ENCODE measurements around the gene MYO9B. TPM values are rescaled to one million over a fixed set of nuclear protein-coding genes. Genes with fewer than 3 reads are reported as not detected.
A peak's percentile ranks its signal among the peaks of the same experiment; 100 is the strongest.

MYO9B gene, protein sequence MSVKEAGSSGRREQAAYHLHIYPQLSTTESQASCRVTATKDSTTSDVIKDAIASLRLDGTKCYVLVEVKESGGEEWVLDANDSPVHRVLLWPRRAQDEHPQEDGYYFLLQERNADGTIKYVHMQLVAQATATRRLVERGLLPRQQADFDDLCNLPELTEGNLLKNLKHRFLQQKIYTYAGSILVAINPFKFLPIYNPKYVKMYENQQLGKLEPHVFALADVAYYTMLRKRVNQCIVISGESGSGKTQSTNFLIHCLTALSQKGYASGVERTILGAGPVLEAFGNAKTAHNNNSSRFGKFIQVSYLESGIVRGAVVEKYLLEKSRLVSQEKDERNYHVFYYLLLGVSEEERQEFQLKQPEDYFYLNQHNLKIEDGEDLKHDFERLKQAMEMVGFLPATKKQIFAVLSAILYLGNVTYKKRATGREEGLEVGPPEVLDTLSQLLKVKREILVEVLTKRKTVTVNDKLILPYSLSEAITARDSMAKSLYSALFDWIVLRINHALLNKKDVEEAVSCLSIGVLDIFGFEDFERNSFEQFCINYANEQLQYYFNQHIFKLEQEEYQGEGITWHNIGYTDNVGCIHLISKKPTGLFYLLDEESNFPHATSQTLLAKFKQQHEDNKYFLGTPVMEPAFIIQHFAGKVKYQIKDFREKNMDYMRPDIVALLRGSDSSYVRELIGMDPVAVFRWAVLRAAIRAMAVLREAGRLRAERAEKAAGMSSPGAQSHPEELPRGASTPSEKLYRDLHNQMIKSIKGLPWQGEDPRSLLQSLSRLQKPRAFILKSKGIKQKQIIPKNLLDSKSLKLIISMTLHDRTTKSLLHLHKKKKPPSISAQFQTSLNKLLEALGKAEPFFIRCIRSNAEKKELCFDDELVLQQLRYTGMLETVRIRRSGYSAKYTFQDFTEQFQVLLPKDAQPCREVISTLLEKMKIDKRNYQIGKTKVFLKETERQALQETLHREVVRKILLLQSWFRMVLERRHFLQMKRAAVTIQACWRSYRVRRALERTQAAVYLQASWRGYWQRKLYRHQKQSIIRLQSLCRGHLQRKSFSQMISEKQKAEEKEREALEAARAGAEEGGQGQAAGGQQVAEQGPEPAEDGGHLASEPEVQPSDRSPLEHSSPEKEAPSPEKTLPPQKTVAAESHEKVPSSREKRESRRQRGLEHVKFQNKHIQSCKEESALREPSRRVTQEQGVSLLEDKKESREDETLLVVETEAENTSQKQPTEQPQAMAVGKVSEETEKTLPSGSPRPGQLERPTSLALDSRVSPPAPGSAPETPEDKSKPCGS (N-terminal part only)
- 134 and 137 TPM in 2 replicates for total RNA-seq

- no peaks in the 10 kb centered on the region for H3K9me3 Mint-ChIP-seq
- H3K4me3 Mint-ChIP-seq: peak within 1 kb of the TSS; percentile 99
- peak within 1 kb of the TSS; percentile 97 for H3K27ac Mint-ChIP-seq
- intact Hi-C loops (cut with micrococcal nuclease): loop anchor here (1.0 to 5.0 kb wide), 11 partner anchors 8 to 1077 kb away; partner anchors contain the start of genes BABAM1, MED26, OCEL1 and PIK3R2
- no peaks in the 10 kb centered on the region for H3K27me3 Mint-ChIP-seq (ENCODE audit: insufficient read depth)
- H3K36me3 Mint-ChIP-seq (ENCODE audit: low read depth): peaks cover 20% of the 10 kb centered on the region
- peak; percentile 99 for DNase-seq (ENCODE audit: low spot score)
- peaks cover 66% of the 10 kb centered on the region for H3K4me1 Mint-ChIP-seq (ENCODE audit: low read depth)
These were observed at the start of gene MYO9B, which contains the start of gene HAUS8 for GRCh38 chr19:17075035-17075863. TSS of gene MYO9B (plus strand) at chr19:17075777. CDS start at chr19:17101718, 25,941 bp downstream. TSS of gene HAUS8 (minus strand) at chr19:17075452. CDS start at chr19:17075422, 30 bp downstream.

DNA sequence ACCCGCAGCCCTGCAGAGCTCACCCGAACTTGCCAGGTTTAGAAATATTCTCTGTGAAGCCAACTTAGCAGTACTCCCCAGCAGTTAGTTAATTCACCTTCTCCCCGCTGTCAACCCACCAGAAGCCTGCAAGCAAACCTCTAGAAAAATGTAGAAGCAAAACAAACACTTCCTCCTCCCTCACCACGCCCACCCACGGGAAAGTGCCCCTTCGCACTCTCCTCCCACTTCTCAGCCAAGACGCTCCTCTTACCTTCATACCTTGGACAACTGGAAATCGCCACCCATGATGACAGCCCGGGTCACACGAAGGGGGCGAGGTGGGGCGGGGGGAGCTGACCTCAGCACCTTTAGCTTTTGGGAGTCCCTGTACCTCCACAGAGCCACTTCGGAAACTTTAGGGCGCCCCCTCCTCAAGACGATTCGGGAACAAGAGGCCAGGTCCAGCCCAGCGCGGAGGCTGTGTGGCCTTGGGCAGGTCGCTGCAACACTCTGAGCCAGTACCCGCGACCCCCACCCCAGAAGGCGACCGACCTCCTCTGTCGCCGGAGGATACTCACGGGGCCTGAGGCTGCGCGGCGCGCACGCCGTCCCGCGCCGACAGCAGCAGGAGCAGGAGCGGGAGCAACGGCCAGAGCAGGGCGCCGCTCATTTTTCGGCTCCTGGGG, 49.5 kb upstream of the MYO9B start:
- no peak for DNase-seq (ENCODE audit: low spot score)
- peaks cover 45% of the 10 kb centered on the region for H3K27me3 Mint-ChIP-seq (ENCODE audit: insufficient read depth)
- H3K4me1 Mint-ChIP-seq (ENCODE audit: low read depth): peaks cover 7% of the 10 kb centered on the region
- intact Hi-C loops (cut with micrococcal nuclease): no loop called here
- H3K27ac Mint-ChIP-seq: no peak overlapping the region
- no peaks in the 10 kb centered on the region for H3K36me3 Mint-ChIP-seq (ENCODE audit: low read depth)
- no peaks in the 10 kb centered on the region for H3K9me3 Mint-ChIP-seq
- H3K4me3 Mint-ChIP-seq: no peak overlapping the region

DNA sequence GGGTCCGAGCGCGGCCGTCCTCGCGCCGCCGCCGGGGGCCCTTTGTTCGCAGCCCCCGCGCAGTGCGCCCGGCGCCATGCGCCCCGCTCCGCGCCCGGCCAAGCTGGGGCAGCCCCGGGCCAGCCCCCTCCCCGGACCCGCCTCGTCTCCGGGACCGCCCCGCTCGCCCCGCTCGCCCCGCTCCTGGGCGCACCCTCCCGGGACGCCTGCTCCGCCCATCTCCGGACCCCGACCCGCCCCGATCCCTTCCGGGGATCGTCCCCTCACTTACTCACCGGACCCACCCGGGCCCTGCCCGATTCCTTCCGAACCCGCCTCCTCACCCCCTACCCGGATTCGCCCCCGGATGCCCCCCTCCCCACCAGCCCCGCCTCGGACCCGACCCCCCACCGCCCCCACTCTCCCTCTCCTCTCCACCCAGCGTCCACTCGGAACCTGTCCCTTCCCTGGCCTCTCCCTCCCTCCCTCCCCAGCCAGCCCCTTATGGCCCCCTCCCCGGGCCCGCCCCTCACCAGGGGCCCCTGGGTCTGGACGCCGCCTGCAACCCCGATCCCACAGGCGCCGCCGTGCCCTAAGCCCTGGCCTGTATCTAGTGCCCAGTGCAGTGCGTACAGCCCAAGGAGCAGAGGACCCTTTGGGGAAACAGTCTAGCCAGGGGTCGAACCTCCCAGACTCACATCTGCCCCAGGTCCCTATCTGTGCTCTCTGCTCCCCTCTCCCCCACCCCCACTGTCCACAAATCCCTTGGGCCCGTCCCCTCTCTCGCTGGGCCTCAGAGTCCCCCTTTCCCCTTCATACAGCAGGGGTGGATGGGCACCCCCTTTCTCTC, 48.7 kb upstream of the MYO9B start, which contains the start of gene CPAMD8:
Gene CPAMD8 (minus strand): TSS at position 105 of the 829 bp plus-strand sequence. CDS start 168 bp downstream, outside the sequence.
- intact Hi-C loops (cut with micrococcal nuclease): no loop called here
- Mint-ChIP-seq H3K27ac (no peak within 1 kb of the TSS), H3K9me3 (no peaks in the 10 kb centered on the region), H3K36me3 (ENCODE audit: low read depth) (no peaks in the 10 kb centered on the region), H3K4me3 (no peak within 1 kb of the TSS), H3K4me1 (ENCODE audit: low read depth) (peaks cover 7% of the 10 kb centered on the region), H3K27me3 (ENCODE audit: insufficient read depth) (peaks cover 45% of the 10 kb centered on the region)
- DNase-seq (ENCODE audit: low spot score): no peak

GRCh38 chr19:17027535-17027975, 48.0 kb upstream of the MYO9B start:
- H3K4me1 Mint-ChIP-seq (ENCODE audit: low read depth): peaks cover 7% of the 10 kb centered on the region
- peaks cover 45% of the 10 kb centered on the region for H3K27me3 Mint-ChIP-seq (ENCODE audit: insufficient read depth)
- intact Hi-C loops (cut with micrococcal nuclease): no loop called here
- no peaks in the 10 kb centered on the region for H3K9me3 Mint-ChIP-seq
- DNase-seq (ENCODE audit: low spot score): no peak
- H3K36me3 Mint-ChIP-seq (ENCODE audit: low read depth): no peaks in the 10 kb centered on the region
- no peak overlapping the region for H3K4me3 Mint-ChIP-seq
- no peak overlapping the region for H3K27ac Mint-ChIP-seq

GRCh38 chr19:17031741-17032140, 43.8 kb upstream of the MYO9B start:
- Mint-ChIP-seq H3K9me3 (no peaks in the 10 kb centered on the region), H3K27me3 (ENCODE audit: insufficient read depth) (peaks cover 29% of the 10 kb centered on the region), H3K4me1 (ENCODE audit: low read depth) (no peaks in the 10 kb centered on the region), H3K4me3 (no peak overlapping the region), H3K27ac (no peak overlapping the region), H3K36me3 (ENCODE audit: low read depth) (no peaks in the 10 kb centered on the region)
- no peak for DNase-seq (ENCODE audit: low spot score)
- intact Hi-C loops (cut with micrococcal nuclease): no loop called here

DNA sequence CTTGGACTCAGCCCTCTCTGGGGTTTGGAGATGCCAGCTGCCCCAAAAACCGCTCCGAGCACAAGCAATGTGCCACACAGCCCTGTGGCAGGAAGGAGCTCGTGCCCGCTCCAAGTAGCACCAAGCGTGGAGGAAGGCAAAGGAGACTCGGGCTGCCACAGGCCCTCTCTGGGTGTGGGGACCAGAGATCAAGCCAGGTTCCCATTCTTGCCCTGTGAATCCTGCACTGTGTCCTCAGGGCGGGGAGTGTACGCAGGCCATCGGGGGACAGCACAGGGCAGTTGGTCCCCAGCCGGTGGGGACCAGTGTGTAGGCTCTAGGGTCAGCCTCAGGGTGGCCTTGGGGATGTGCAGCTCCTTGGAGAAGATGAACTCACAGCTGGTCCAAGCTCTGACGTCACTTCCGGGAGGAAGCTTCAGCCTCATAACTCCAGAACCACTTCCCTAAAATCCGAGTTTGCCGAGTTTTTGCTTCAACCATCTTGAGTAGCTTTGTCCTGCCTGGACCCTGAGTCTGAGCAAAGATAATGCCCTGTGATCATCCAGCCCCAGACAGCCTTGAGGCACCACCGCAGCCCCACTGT, 39.6 kb upstream of the MYO9B start:
- intact Hi-C loops (cut with micrococcal nuclease): no loop called here
- no peaks in the 10 kb centered on the region for H3K36me3 Mint-ChIP-seq (ENCODE audit: low read depth)
- H3K27me3 Mint-ChIP-seq (ENCODE audit: insufficient read depth): peaks cover 9% of the 10 kb centered on the region

DNA sequence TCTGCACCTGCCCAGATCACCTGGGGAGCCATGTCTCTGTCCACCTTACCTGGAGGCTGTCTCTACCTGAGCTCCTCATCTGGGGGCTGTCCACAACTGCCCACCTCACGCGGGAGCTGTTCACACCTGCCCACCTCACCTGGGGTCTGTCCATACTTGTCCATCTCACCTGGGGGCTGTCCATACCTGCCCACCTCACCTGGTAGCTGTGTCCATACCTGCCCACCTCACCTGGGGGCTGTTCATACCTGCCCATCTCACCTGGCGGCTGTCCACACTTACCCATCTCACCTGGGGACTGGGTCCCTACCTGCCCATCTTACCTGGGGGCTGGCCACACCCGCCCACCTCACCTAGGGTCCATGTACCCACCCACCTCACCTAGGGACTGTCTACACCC, 38.9 kb upstream of the MYO9B start:
- intact Hi-C loops (cut with micrococcal nuclease): no loop called here
- no peak for DNase-seq (ENCODE audit: low spot score)
- Mint-ChIP-seq H3K9me3 (no peaks in the 10 kb centered on the region), H3K4me1 (ENCODE audit: low read depth) (no peaks in the 10 kb centered on the region), H3K27ac (no peak overlapping the region), H3K27me3 (ENCODE audit: insufficient read depth) (peaks cover 9% of the 10 kb centered on the region), H3K36me3 (ENCODE audit: low read depth) (no peaks in the 10 kb centered on the region), H3K4me3 (no peak overlapping the region)

More for the DNA sequence above, 39.6 kb upstream of the MYO9B start:
- H3K9me3 Mint-ChIP-seq: no peaks in the 10 kb centered on the region
- DNase-seq (ENCODE audit: low spot score): no peak
- no peak overlapping the region for H3K27ac Mint-ChIP-seq
- no peak overlapping the region for H3K4me3 Mint-ChIP-seq
- H3K4me1 Mint-ChIP-seq (ENCODE audit: low read depth): no peaks in the 10 kb centered on the region

DNA sequence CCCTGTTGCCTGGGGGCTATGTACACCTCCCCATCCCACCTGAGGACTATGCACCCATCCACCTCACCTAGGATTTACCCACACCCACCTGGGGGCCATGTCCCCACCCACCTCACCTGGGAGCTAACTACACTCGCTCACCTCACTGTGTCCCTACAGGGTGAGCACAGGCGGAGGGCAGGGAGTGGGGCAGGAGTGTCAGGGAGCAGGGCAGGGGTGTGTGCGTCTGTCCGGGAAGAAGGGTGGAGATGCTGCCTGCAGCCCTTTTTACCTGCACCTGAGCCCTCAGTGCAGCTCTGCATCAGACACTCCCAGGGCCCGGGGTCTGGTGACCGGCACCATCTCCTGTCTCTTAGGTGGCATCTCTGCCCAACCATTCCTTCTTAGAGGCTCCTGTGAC, 38.4 kb upstream of the MYO9B start:
- Mint-ChIP-seq H3K36me3 (ENCODE audit: low read depth) (no peaks in the 10 kb centered on the region), H3K4me3 (no peak overlapping the region), H3K9me3 (no peaks in the 10 kb centered on the region), H3K27me3 (ENCODE audit: insufficient read depth) (peaks cover 9% of the 10 kb centered on the region), H3K4me1 (ENCODE audit: low read depth) (no peaks in the 10 kb centered on the region), H3K27ac (no peak overlapping the region)
- DNase-seq (ENCODE audit: low spot score): no peak
- intact Hi-C loops (cut with micrococcal nuclease): no loop called here

DNA sequence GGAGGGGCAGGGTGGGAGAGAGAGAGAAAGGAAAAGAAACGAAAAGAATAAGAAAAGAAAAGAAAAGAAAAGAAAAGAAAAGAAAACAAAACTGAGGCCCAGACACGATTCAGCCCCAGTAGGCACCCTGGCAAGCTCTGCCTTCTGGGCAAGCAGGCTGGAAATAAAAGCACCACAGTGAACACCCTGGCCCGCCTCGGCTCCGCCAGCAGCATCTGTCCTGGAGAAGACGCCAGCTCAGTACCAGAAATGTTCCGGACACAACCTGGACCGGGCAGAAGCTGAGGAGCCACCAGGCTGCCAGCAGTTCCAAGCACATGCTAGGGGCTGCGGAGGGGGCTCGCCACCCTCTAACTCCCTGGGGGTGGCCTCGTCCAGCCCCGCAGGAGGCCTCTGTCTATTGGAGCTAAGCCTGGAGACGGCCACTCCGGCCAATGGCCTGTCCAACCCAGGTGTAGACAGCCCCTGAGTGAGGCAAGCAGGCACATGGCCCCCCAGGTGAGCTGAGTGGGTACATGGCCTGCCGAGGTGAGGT, 37.5 kb upstream of the MYO9B start:
- H3K4me1 Mint-ChIP-seq (ENCODE audit: low read depth): no peaks in the 10 kb centered on the region
- no peak overlapping the region for H3K27ac Mint-ChIP-seq
- H3K9me3 Mint-ChIP-seq: no peaks in the 10 kb centered on the region
- peaks cover 5% of the 10 kb centered on the region for H3K27me3 Mint-ChIP-seq (ENCODE audit: insufficient read depth)
- H3K4me3 Mint-ChIP-seq: no peak overlapping the region
- no peaks in the 10 kb centered on the region for H3K36me3 Mint-ChIP-seq (ENCODE audit: low read depth)
- DNase-seq (ENCODE audit: low spot score): no peak
- intact Hi-C loops (cut with micrococcal nuclease): no loop called here

- intact Hi-C loops (cut with micrococcal nuclease): no loop called here
- no peaks in the 10 kb centered on the region for H3K4me1 Mint-ChIP-seq (ENCODE audit: low read depth)
These were observed 33.6 kb upstream of the MYO9B start for GRCh38 chr19:17041976-17042375.

More at GRCh38 chr19:17041976-17042375, 33.6 kb upstream of the MYO9B start:
- DNase-seq (ENCODE audit: low spot score): no peak
- H3K4me3 Mint-ChIP-seq: no peak overlapping the region
- no peak overlapping the region for H3K27ac Mint-ChIP-seq
- H3K27me3 Mint-ChIP-seq (ENCODE audit: insufficient read depth): no peaks in the 10 kb centered on the region
- no peaks in the 10 kb centered on the region for H3K9me3 Mint-ChIP-seq
- H3K36me3 Mint-ChIP-seq (ENCODE audit: low read depth): no peaks in the 10 kb centered on the region

All from activated T-helper 1 cell treated with anti-CD3 and anti-CD28 coated beads, Interleukin-12 subunit alpha, Interleukin-12 subunit beta, Interleukin-2, Interleukin-4 antibody, amounts not matched to agents 30 ng/mL and 10 ng/mL and 1 ng/mL, durations not matched to agents 14 hours and 24 hours and 36 hours (primary cell).